ENCODE measurements around the gene ZC3HAV1. TPM values are rescaled to one million over a fixed set of nuclear protein-coding genes. Genes with fewer than 3 reads are reported as not detected.

The ZC3HAV1 gene
- total and polyA plus RNA-seq, 9 of the 15 experiments (the other 6 are each of a cell fraction or from before 2014, with no cell fraction given), result 11.9 to 40.5 (median 23.9) TPM

DNA sequence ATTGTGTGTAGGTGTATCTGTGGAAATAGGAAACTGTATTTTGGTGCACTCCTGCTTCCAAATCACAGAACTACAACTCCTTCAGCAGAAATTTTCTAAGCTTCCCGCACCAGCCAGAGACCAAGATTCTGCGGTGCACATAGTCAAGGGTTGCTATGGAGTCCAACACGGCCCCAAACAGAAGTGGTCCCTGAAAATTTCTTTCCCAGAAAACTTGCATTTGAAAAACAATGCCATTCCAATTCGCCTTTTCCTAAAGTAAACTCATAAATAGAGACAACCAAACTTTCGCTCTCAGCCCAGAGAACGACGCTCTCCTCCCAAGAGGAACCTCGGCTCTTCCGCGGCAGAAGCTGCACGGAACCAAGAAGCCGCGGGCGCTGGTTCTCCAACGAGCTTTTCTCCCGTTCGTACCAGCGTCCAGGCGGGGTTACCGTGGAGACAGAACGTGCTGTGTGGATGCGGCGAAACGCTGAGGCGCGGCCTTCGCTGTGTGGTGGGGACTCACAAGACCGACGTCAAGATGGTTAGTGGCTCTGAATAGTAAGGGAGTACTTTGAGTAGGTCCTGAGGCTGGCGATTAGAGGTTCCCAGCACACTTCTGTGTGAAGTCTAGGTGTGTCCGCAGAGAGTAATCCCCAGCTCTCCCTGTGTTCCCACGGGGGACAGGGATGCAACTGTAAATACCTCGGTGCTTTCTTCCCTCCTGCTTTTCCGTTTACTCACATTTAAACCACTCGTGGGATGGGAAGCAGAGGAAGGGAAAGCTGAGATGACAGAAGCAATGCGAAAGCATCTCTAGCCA is 24.0 kb upstream of the ZC3HAV1 start:
- H3K4me1 ChIP-seq (replicated peaks in 1 of 2; ENCODE audit: control insufficient read depth in 2 of 2, insufficient read depth in 2 of 2, low read length in 2 of 2), result no peaks in the 10 kb centered on the region; a peak in 1 of 5 replicates
- DNase-seq (ENCODE audit: extremely low read depth in 1 of 4, low spot score in 3 of 4) (peak; percentile 75 to 97 (median 84)), ATAC-seq (peak; percentile 99), FAIRE-seq (peak; percentile 86)
- in situ Hi-C loops (cut with MboI) (no loop called here), intact Hi-C loops (cut with micrococcal nuclease) (loop anchor here (2.0 to 10.0 kb wide), 2 partner anchors 97 to 211 kb away; partner anchors contain the start of genes FMC1 and UBN2)
- H3K27ac ChIP-seq (ENCODE audit: extremely low read depth, low read depth, low read length), result peak overlapping the region; percentile 9; the same call in 2 of the 3 replicates
- no peaks in the 10 kb centered on the region for H3K9me1 ChIP-seq (ENCODE audit: control insufficient read depth, insufficient read depth, low read length)
- no peaks in the 10 kb centered on the region for H4K20me1 ChIP-seq (replicated peaks; ENCODE audit: control insufficient read depth, insufficient read depth, low read length)
- peak overlapping the region; percentile 98 for H2AFZ ChIP-seq (ENCODE audit: low read depth, low read length)
- H3K79me2 ChIP-seq (ENCODE audit: control insufficient read depth, insufficient read depth, low read length), result no peaks in the 10 kb centered on the region
- peak overlapping the region; percentile 40 for H3K4me3 ChIP-seq
- POLR2A ChIA-PET, result interaction anchor here (0.5 to 2.5 kb wide), 23 partner anchors 9 to 1935 kb away, joined by 3 to 18 read pairs (median 4); partner anchors contain the start of gene UBN2
- H3K9ac ChIP-seq (ENCODE audit: insufficient read depth in 1 of 2, low read depth in 2 of 2, low read length in 2 of 2), result peak overlapping the region; percentile 67 to 72
- H3K36me3 ChIP-seq (ENCODE audit: control insufficient read depth, insufficient read depth, low read length), result no peaks in the 10 kb centered on the region
- H3K4me2 ChIP-seq (ENCODE audit: insufficient read depth, low read length), result peak overlapping the region; percentile 88
- H3K27me3 ChIP-seq (ENCODE audit: control insufficient read depth in 2 of 2, insufficient read depth in 2 of 2, low read length in 2 of 2), result no peaks in the 10 kb centered on the region
- H3K9me3 ChIP-seq (replicated peaks; ENCODE audit: control insufficient read depth, insufficient read depth, low read depth, low read length), result no peaks in the 10 kb centered on the region
- 2% methylated on average over 36 of the region's 36 CpGs for WGBS (ENCODE audit: insufficient coverage, low coverage, missing lambda C conversion rate)
- BruUV-seq (replicated peaks), result TSS peak; percentile 88
- CTCF ChIA-PET (ENCODE audit: low intra/inter-chr PET ratio), result no interaction called here
- TF ChIP-seq ZNF584 (CRISPR knock-in tag; IDR thresholded peaks at IDR 0.05; ENCODE audit: low read depth) (no peak), ZNF124 (CRISPR knock-in tag; IDR thresholded peaks at IDR 0.05) (no peak), KAT8 (IDR thresholded peaks at IDR 0.05; ENCODE audit: low read depth) (no peak), AFF4 (CRISPR knock-in tag; IDR thresholded peaks at IDR 0.05) (no peak), ZNF644 (tag; IDR thresholded peaks at IDR 0.05; ENCODE audit: low read depth) (no peak), TFE3 (CRISPR knock-in tag; IDR thresholded peaks at IDR 0.05) (no peak), ZNF384 (IDR thresholded peaks at IDR 0.05; ENCODE audit: low read depth, low read length) (peak; percentile 52; the same call in 1 of the 2 replicates)

All from K562 (cell line).